Naive thymus-derived CD4-positive, alpha-beta T cell (primary cell): ENCODE measurements around the gene TMEM183A. TPM values are rescaled to one million over a fixed set of nuclear protein-coding genes. Genes with fewer than 3 reads are reported as not detected.
A peak's percentile ranks its signal among the peaks of the same experiment; 100 is the strongest.
"Not testable (repeated sequence)": the region's sequence is repeated elsewhere in the genome, so short reads cannot be mapped to it uniquely, and the experiment has no call there.

Experiments used
- ATAC-seq: fragments of 150-1000 bp; cut with Tn5 transposase; 2 replicates; pipeline ENCODE4 v1.10.0; 2021; ENCODE audit warnings: mild to moderate bottlenecking, moderate library complexity
- CTCF ChIA-PET: fragments of 350-600 bp; sonication (Branson Sonifier 250); formaldehyde crosslinking; loops from one replicate; lab custom pipeline; 2021; ENCODE audit warnings: antibody characterized with exemption; lab: Charles Lee
- POLR2A ChIA-PET: fragments of 350-600 bp; sonication (Branson Sonifier 250); formaldehyde crosslinking; loops from one replicate; lab custom pipeline; 2021; ENCODE audit warnings: antibody characterized with exemption, inconsistent platforms; lab: Charles Lee
- DNase-seq, 9 donors: peaks; one replicate each; pipeline versions ENCODE4 v3.0.0 to v3.0.0-alpha.2; 2020 to 2022; ENCODE audit warnings: mixed read lengths in 1 of 9
- H3K27ac ChIP-seq: one replicate; pipeline ENCODE4 v1.7.0; 2013; ENCODE audit warnings: mild to moderate bottlenecking, low read depth, low read length, moderate library complexity
- H3K27me3 ChIP-seq, 2 donors: one replicate each; pipeline ENCODE4 v1.7.0; 2013; ENCODE audit warnings: low read length in 2 of 2, mild to moderate bottlenecking in 2 of 2, moderate library complexity in 2 of 2; ENCODE audit not compliant: control insufficient read depth in 2 of 2, insufficient read depth in 2 of 2
- H3K36me3 ChIP-seq, 3 experiments: 1 replicate in 2 of 3; 2 replicates in 1 of 3; pipeline ENCODE4 v1.7.0; 2013; ENCODE audit warnings: low read length in 3 of 3, mild to moderate bottlenecking in 3 of 3, moderate library complexity in 1 of 3; ENCODE audit not compliant: insufficient read depth in 3 of 3, control insufficient read depth in 2 of 3
- H3K4me1 ChIP-seq, 2 donors: one replicate each; pipeline ENCODE4 v1.7.0; 2013; ENCODE audit warnings: low read length in 2 of 2, mild to moderate bottlenecking in 2 of 2, moderate library complexity in 1 of 2; ENCODE audit not compliant: control insufficient read depth in 2 of 2, insufficient read depth in 2 of 2
- H3K4me3 ChIP-seq: 2 replicates; pipeline ENCODE4 v1.7.0; 2013; ENCODE audit warnings: mild to moderate bottlenecking, low read length
- H3K9me3 ChIP-seq, 3 experiments: 1 replicate in 2 of 3; 2 replicates in 1 of 3; pipeline ENCODE4 v1.7.0; 2013; ENCODE audit warnings: low read length in 3 of 3; ENCODE audit not compliant: control insufficient read depth in 2 of 3
- H3K27ac Mint-ChIP-seq, 9 donors: one replicate each; pipeline ENCODE4 v1.8.0; 2020 to 2022; ENCODE audit warnings: mixed read lengths in 9 of 9, mild to moderate bottlenecking in 8 of 9, moderate library complexity in 5 of 9, inconsistent platforms in 2 of 9
- H3K27me3 Mint-ChIP-seq, 5 donors: one replicate each; pipeline ENCODE4 v1.8.0; 2021 to 2022; ENCODE audit warnings: mixed read lengths in 5 of 5, mild to moderate bottlenecking in 1 of 5
- H3K36me3 Mint-ChIP-seq, 5 donors: one replicate each; pipeline ENCODE4 v1.8.0; 2020 to 2022; ENCODE audit warnings: mixed read lengths in 5 of 5, mild to moderate bottlenecking in 3 of 5, inconsistent platforms in 1 of 5
- H3K4me1 Mint-ChIP-seq, 7 donors: one replicate each; pipeline ENCODE4 v1.8.0; 2020 to 2022; ENCODE audit warnings: mixed read lengths in 7 of 7, mild to moderate bottlenecking in 3 of 7, inconsistent platforms in 1 of 7
- H3K4me3 Mint-ChIP-seq, 10 donors: one replicate each; pipeline ENCODE4 v1.8.0; 2020 to 2022; ENCODE audit warnings: mild to moderate bottlenecking in 10 of 10, mixed read lengths in 10 of 10, moderate library complexity in 6 of 10, inconsistent platforms in 2 of 10
- H3K9me3 Mint-ChIP-seq, 11 donors: one replicate each; pipeline ENCODE4 v1.8.0; 2020 to 2022; ENCODE audit warnings: mixed read lengths in 11 of 11, mild to moderate bottlenecking in 4 of 11, inconsistent platforms in 1 of 11, moderate library complexity in 1 of 11
- intact Hi-C, 2 donors: fragments of 100-400 bp; cut with micrococcal nuclease; formaldehyde crosslinking; loops; one replicate each; pipeline ENCODE4 v1.15.1; 2023
- polyA plus RNA-seq, 2 donors: library from polyadenylated mRNA; unstranded; fragments of 300-500 nt; fragmentation: Illumina TruSeq; gene quantifications; one replicate each; pipeline ENCODE4 v1.2.3, GENCODE V29; 2021
- total RNA-seq, 6 experiments: library from RNA in 5 of 6; stranded (reverse) in 5 of 6; gene quantifications; 1 replicate in 5 of 6; 2 replicates in 1 of 6; pipeline ENCODE4 v1.2.3 and lab custom pipeline; 2021 to 2026

TMEM183A gene
- total and polyA plus RNA-seq, 7 experiments from 2014 or later = 42.5 to 134 (median 73.0) TPM

DNA sequence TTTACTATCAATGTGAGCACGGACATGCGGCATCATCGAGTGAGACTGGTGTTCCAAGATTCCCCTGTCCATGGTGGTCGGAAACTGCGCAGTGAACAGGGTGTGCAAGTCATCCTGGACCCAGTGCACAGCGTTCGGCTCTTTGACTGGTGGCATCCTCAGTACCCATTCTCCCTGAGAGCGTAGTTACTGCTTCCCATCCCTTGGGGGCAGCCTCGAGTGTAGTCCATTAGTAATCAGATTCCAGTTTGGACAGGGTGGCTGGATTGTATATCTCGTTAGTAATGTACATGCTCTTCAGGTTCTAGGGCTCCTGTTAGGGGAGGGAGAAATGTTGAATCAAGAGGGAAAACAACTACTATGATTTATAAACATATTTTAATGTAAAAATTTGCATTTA, 15.7 kb downstream of the TMEM183A start:
- H3K9me3 ChIP-seq, CTCF ChIA-PET, DNase-seq, H3K4me3 ChIP-seq, H3K27me3 ChIP-seq, H3K4me3 Mint-ChIP-seq, H3K27ac ChIP-seq, H3K27me3 Mint-ChIP-seq, ATAC-seq, H3K9me3 Mint-ChIP-seq, H3K27ac Mint-ChIP-seq: not testable (repeated sequence)
- POLR2A ChIA-PET = interaction anchor here (1.5 kb wide), 1 partner anchor 15 kb away, joined by 11 read pairs; the partner anchor contains the start of gene TMEM183A
- Mint-ChIP-seq H3K36me3 (peaks cover 3 to 39% (median 16%) of the 10 kb centered on the region in 5 donors), H3K4me1 (peaks cover 0 to 17% (median 14%) of the 10 kb centered on the region in 7 donors)
- H3K4me1 ChIP-seq = peaks cover 0 to 11% of the 10 kb centered on the region in 2 donors
- intact Hi-C loops = loop anchor here in 1 of 2 donors (10.0 kb wide), 1 partner anchor 302 kb away; no protein-coding TSS in a partner anchor
- H3K36me3 ChIP-seq = peaks cover 26 to 58% (median 33%) of the 10 kb centered on the region in 3 experiments

DNA sequence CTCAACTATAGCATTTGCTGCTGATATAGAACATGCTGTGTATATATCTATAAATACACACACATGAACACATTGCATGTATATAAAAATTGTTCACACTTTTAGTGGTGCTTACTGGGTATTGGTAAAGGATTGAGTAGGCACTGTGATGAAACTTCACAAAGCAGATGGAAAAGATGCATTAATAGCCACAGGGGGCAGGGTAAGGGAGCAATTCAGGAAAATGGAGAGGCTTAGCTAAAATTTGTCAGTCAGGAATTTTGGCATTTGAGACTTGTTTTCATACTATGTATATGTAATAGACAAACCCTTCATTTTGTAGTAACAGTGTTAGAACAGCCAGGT, 18.5 kb downstream of the TMEM183A start:
- Mint-ChIP-seq H3K36me3 (peaks cover 1 to 29% (median 5%) of the 10 kb centered on the region in 5 donors), H3K4me3 (peak overlapping the region; percentile 74 to 95 (median 84)), H3K27me3 (peaks cover 0 to 9% (median 0%) of the 10 kb centered on the region in 5 donors), H3K27ac (peak overlapping the region; percentile 73 to 96 (median 85)), H3K4me1 (peaks cover 0 to 24% (median 14%) of the 10 kb centered on the region in 7 donors), H3K9me3 (peaks cover 0 to 3% (median 0%) of the 10 kb centered on the region in 11 donors)
- DNase-seq (no peak), ATAC-seq (no peak)
- POLR2A ChIA-PET = interaction anchor here (1.1 to 2.7 kb wide), 4 partner anchors 15 to 110 kb away, joined by 3 to 23 read pairs (median 4); partner anchors contain the start of gene TMEM183A
- Histone ChIP-seq H3K4me1 (peaks cover 0 to 11% of the 10 kb centered on the region in 2 donors), H3K4me3 (no peak overlapping the region), H3K27ac (peak overlapping the region; percentile 53), H3K9me3 (no peaks in the 10 kb centered on the region), H3K27me3 (no peaks in the 10 kb centered on the region), H3K36me3 (peaks cover 9 to 31% (median 13%) of the 10 kb centered on the region in 3 experiments)
- CTCF ChIA-PET = interaction anchor here (1.0 to 2.5 kb wide), 3 partner anchors 15 to 836 kb away, joined by 3 to 12 read pairs (median 4); partner anchors contain the start of gene TMEM183A
- intact Hi-C loops = loop anchor here (1.0 to 10.0 kb wide), 8 partner anchors 18 to 299 kb away; partner anchors contain the start of genes KLHL12 (in 2 of the 2), TMEM183A (in 2 of the 2), ADIPOR1 (in 1 of the 2) and CYB5R1 (in 1 of the 2)

DNA sequence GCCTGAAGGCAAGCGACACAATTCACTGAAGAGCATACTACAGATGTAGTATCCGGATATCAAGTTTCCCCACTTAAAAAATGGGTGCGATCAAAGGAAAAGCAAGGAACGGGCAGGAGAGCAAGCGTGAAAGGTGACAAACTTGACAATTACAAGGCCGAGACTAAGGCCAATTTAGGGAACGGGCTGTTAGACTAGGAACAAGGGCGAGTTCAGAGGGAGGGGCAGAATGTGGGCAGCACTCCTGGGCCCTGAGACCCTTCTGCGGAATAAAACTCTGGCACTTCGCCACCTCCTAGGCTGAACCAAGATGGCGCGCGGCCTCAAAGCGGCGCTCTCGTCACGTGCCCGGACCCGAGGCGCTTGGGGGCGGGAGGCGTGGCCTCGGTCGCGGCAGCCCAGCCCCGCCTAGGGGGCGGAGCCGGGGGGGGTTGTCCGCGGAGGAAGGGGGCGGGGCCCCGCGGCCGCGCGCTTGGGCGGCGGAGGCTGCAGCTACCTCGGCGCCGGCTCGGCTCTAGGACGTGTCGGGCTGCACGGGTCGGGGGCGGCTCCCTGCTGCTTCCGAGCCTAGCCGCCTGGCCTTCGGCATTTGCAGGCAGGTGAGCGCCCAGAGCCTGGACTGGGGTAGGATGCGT, 19.0 kb downstream of the TMEM183A start, which contains the start of gene PPFIA4:
TSS of gene PPFIA4 (plus strand) at position 461 of the 635 bp plus-strand sequence. CDS start 12,518 bp downstream, outside the sequence.
- Histone ChIP-seq H3K27ac (peak within 1 kb of the TSS; percentile 53), H3K9me3 (no peaks in the 10 kb centered on the region), H3K4me3 (peak within 1 kb of the TSS; percentile 84), H3K27me3 (no peaks in the 10 kb centered on the region), H3K4me1 (peaks cover 0 to 11% of the 10 kb centered on the region in 2 donors), H3K36me3 (peaks cover 9 to 26% (median 9%) of the 10 kb centered on the region in 3 experiments)
- ChIA-PET POLR2A (interaction anchor here (1.1 to 2.7 kb wide), 4 partner anchors 16 to 111 kb away, joined by 3 to 23 read pairs (median 4); partner anchors contain the start of gene TMEM183A), CTCF (interaction anchor here (2.5 kb wide), 1 partner anchor 14 kb away, joined by 12 read pairs; no protein-coding TSS in a partner anchor)
- Mint-ChIP-seq H3K36me3 (peaks cover 0 to 29% (median 2%) of the 10 kb centered on the region in 5 donors), H3K27ac (peak within 1 kb of the TSS; percentile 73 to 96 (median 85)), H3K4me1 (peaks cover 0 to 24% (median 14%) of the 10 kb centered on the region in 7 donors), H3K27me3 (peaks cover 0 to 9% (median 0%) of the 10 kb centered on the region in 5 donors), H3K4me3 (peak within 1 kb of the TSS; percentile 74 to 95 (median 84)), H3K9me3 (peaks cover 0 to 3% (median 0%) of the 10 kb centered on the region in 11 donors)
- intact Hi-C loops = loop anchor here (1.0 to 10.0 kb wide), 8 partner anchors 19 to 299 kb away; partner anchors contain the start of genes KLHL12 (in 2 of the 2), TMEM183A (in 2 of the 2), ADIPOR1 (in 1 of the 2) and CYB5R1 (in 1 of the 2)
- DNase-seq (peak; percentile 72 to 94 (median 89)), ATAC-seq (peak; percentile 98)

DNA sequence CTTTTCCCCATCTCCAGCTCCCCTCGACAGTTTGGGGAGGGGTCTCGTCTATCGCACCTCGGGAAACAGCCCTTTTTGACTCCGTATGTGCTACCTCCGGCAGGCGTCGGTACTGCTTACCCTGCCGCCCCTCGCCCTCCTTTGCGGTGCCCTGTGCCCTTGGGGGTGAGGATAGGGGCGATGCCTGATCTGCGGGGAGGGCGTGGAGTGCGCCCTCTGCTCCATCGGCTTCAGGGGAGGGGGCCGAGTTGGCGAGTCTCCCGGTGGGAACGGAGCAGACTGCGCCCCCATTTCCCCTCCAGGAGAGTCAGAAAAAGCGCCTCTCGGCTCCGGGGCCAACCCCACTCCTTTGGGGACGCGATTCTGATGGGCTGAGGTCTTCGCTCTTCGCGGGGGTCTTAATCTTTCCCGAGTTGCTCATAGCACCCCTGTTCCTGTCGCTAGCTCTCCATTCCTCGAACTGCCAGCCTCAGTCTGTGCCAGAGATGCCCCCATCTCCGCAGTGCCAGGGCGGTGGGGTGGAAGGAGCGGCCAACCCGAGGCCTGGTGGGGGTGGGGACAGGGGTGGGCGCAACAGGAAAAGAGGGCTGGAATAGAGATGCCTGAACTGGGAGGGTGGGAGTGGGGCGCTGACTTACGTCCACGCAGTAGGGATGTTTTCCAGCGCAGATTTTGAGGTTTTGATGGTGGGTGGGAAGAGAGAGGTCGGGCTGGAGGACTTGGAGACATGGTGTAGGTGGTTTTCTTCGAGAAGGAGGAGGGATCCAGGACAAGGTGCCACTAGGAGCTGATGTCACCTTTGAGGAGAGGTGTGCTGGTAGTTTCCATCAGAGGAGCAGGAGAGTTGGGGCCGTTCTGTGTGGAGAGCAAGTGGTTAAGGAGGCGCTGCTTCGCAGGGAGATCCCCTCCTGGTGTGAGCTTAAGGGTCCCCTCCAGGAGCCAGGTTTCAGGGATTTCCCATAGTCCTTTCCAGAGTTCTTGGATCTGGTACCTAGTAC, 19.8 kb downstream of the TMEM183A start:
- peak overlapping the region; percentile 74 to 95 (median 83) for H3K4me3 Mint-ChIP-seq
- ATAC-seq (peak; percentile 45), DNase-seq (no peak)
- H3K27me3 Mint-ChIP-seq = peaks cover 0 to 9% (median 0%) of the 10 kb centered on the region in 5 donors
- Histone ChIP-seq H3K4me3 (peak overlapping the region; percentile 84), H3K27me3 (no peaks in the 10 kb centered on the region), H3K4me1 (peaks cover 0 to 11% of the 10 kb centered on the region in 2 donors), H3K9me3 (no peaks in the 10 kb centered on the region), H3K27ac (peak overlapping the region; percentile 52), H3K36me3 (peaks cover under 1 to 18% (median 3%) of the 10 kb centered on the region in 3 experiments)
- ChIA-PET CTCF (interaction anchor here (0.6 to 2.5 kb wide), 2 partner anchors 13 to 681 kb away, joined by 3 to 12 read pairs; no protein-coding TSS in a partner anchor), POLR2A (interaction anchor here (0.6 to 2.7 kb wide), 4 partner anchors 20 to 111 kb away, joined by 3 to 23 read pairs (median 4); partner anchors contain the start of gene TMEM183A)
- peaks cover 0 to 3% (median 0%) of the 10 kb centered on the region in 11 donors for H3K9me3 Mint-ChIP-seq
- intact Hi-C loops = loop anchor here (1.0 to 10.0 kb wide), 8 partner anchors 20 to 298 kb away; partner anchors contain the start of genes KLHL12 (in 2 of the 2), TMEM183A (in 2 of the 2), ADIPOR1 (in 1 of the 2) and CYB5R1 (in 1 of the 2)
- H3K4me1 Mint-ChIP-seq = peaks cover 0 to 26% (median 14%) of the 10 kb centered on the region in 7 donors
- H3K36me3 Mint-ChIP-seq = peaks cover 0 to 24% (median 0%) of the 10 kb centered on the region in 5 donors
- H3K27ac Mint-ChIP-seq = peak overlapping the region in 6 of 9 donors; percentile 38 to 85 (median 78)

DNA sequence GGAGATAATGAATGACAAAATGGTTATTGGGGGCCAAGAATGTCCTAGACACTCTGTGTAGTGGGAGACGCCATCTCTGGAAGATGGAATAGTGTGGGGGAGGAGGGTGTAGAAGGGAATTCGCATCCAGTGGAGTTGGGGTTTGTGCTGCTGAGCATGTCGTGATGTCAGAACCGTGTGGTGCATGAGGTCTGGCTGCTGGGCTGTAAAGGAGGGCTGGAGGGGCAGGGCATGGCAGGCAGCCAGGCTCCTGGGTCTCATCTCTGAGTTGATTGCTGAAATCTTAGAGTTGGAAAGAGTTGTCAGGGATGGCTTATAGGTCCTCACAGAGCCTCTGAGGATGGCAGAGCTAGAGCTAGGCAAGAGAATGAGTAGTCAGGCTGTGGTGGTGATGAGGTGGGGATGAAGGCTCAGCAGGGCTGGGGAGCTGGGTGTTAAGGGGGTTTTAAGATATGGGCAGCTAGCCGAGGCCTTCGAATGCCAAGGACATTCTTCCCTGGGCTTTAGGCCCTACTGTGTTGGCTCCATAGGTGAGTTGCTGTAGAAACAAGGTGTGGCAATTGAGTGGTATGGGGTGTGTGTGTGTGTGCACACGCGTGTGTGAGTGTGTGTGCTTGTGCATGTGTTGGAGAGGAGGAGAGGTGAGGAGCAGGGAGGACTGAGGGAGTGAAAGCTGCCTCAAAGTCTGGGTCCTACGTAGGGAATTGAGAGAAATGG, 21.1 kb downstream of the TMEM183A start:
- Mint-ChIP-seq H3K9me3 (peaks cover 0 to 3% (median 0%) of the 10 kb centered on the region in 11 donors), H3K36me3 (peaks cover 0 to 24% (median 0%) of the 10 kb centered on the region in 5 donors), H3K4me1 (peaks cover 0 to 26% (median 14%) of the 10 kb centered on the region in 7 donors), H3K27me3 (peaks cover 0 to 9% (median 0%) of the 10 kb centered on the region in 5 donors), H3K27ac (peak overlapping the region in 2 of 9 donors; percentile 18 to 72), H3K4me3 (peak overlapping the region in 8 of 10 donors; percentile 19 to 95 (median 84))
- Histone ChIP-seq H3K4me1 (peaks cover 0 to 11% of the 10 kb centered on the region in 2 donors), H3K27me3 (no peaks in the 10 kb centered on the region), H3K4me3 (no peak overlapping the region), H3K27ac (no peak overlapping the region), H3K36me3 (peaks cover 0 to 12% (median 0%) of the 10 kb centered on the region in 3 experiments), H3K9me3 (no peaks in the 10 kb centered on the region)
- no peak for ATAC-seq
- POLR2A ChIA-PET = no interaction called here
- CTCF ChIA-PET = interaction anchor here (0.9 to 2.5 kb wide), 2 partner anchors 11 to 12 kb away, joined by 3 to 12 read pairs; no protein-coding TSS in a partner anchor
- no peak for DNase-seq
- intact Hi-C loops = loop anchor here (5.0 to 10.0 kb wide), 3 partner anchors 61 to 297 kb away; partner anchors contain the start of gene CYB5R1 (in 1 of the 2)
